ENCODE results near the gene SMAD6. TPM values are rescaled to one million over a fixed set of nuclear protein-coding genes. Genes with fewer than 3 reads are reported as not detected.

Gene SMAD6
- total RNA-seq, 4 donors from 2014 or later: 2.9 to 7.0 (median 6.9) TPM

DNA sequence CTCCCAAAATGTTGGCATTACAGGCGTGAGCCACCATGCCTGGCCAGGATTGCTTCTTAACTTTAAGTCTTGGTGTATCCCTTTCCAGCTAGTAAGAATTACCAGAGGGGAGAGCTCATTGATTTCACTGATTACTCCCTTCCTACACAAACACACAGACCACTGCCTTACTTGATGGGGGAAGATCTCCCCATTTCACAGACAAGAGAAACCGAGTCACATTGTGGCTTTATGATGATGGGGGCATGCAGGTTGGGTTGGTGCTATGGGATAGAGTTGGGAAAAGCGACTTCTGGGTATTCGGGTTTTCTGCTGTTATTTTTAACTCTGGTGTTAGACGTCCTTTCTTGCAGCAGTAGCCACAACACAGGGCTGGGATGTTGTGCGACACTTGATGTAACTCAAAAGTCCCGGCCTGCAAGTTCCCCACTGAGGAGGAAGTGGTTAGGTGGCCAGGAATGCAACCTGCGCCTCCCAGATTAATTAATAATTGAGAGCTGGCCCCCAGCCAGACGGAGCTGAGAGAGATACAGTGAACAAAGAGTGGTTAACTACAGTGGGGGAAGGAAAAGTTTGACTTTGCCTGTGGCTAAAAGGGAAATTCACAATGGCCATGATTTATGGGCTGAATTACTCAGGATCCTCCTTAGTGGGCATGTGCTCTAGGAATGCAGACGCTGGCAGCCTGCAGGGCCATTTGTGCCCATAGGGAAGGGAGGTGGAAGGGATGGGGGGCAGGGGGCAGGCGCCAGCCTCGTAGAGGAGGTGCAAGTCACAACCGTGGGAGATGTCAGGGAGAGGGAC, 63.6 kb downstream of the SMAD6 start:
- peaks cover 54% of the 10 kb centered on the region for H3K4me1 ChIP-seq
- H3K9me3 ChIP-seq: no peaks in the 10 kb centered on the region
- H3K36me3 ChIP-seq: no peaks in the 10 kb centered on the region
- no peak overlapping the region for H3K27ac ChIP-seq
- no peaks in the 10 kb centered on the region for H3K27me3 ChIP-seq
- H3K4me3 ChIP-seq: no peak overlapping the region
- no peak for TF ChIP-seq POLR2AphosphoS5 (IDR thresholded peaks at IDR 0.05)
- TF ChIP-seq POLR2A (IDR thresholded peaks at IDR 0.05): no peak
- TF ChIP-seq EP300 (IDR thresholded peaks at IDR 0.05): no peak
- TF ChIP-seq, protein P1, sequence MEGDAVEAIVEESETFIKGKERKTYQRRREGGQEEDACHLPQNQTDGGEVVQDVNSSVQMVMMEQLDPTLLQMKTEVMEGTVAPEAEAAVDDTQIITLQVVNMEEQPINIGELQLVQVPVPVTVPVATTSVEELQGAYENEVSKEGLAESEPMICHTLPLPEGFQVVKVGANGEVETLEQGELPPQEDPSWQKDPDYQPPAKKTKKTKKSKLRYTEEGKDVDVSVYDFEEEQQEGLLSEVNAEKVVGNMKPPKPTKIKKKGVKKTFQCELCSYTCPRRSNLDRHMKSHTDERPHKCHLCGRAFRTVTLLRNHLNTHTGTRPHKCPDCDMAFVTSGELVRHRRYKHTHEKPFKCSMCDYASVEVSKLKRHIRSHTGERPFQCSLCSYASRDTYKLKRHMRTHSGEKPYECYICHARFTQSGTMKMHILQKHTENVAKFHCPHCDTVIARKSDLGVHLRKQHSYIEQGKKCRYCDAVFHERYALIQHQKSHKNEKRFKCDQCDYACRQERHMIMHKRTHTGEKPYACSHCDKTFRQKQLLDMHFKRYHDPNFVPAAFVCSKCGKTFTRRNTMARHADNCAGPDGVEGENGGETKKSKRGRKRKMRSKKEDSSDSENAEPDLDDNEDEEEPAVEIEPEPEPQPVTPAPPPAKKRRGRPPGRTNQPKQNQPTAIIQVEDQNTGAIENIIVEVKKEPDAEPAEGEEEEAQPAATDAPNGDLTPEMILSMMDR (IDR thresholded peaks at IDR 0.05): no peak
- DNase-seq (ENCODE audit: low spot score in 2 of 2): no peak
- 30% methylated on average over 13 of the region's 13 CpGs for WGBS

DNA sequence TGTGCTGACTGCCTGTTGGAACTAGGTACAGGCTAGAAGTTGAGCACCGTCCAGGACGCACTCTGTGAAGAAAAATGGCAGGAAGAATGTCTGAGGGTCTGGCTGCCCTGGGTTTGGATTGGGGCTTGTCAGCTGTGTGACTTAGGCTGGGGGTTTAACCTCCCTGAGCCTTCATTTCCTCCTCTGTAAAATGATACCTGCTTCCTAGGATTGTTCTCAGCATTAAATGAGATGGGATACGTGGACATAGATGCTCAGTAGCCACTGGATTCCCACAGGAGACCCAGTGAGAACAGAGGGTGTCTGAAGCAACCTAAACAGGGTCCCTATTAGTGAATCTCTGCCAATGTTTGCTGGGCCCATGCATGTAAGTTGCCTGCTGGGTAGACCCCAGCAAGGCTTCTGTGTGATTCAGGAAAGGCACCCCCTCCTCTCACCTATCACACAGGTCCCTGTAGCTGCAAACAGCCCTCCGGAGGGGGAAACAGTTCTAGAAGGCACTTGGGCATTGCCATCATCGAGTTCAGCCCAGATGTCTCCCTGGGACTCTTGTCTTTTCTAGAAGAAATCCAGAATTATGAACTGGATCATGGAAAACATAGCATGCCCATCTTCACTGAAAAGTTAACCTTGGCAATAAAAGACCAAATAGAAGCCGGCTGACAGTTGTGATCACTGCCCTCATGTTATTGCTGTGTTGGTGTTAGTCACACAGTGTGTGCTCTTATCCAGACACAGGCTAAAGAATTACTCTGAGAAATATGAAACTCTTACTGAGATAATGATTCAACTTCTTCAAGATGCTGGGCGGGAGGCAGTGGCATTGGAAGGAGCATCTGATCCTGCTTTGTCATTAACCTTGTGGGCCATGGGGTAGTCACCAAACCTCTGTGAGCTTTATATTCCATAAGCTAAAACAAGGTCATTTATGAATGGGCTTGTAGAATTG, 64.5 kb downstream of the SMAD6 start:
- WGBS: 59% methylated on average over 7 of the region's 7 CpGs
- Histone ChIP-seq H3K27ac (no peak overlapping the region), H3K36me3 (no peaks in the 10 kb centered on the region), H3K4me1 (peaks cover 45% of the 10 kb centered on the region), H3K4me3 (no peak overlapping the region), H3K9me3 (no peaks in the 10 kb centered on the region), H3K27me3 (no peaks in the 10 kb centered on the region)
- DNase-seq (ENCODE audit: low spot score in 2 of 2): no peak
- TF ChIP-seq EP300 (IDR thresholded peaks at IDR 0.05) (no peak), POLR2AphosphoS5 (IDR thresholded peaks at IDR 0.05) (no peak), POLR2A (IDR thresholded peaks at IDR 0.05) (no peak)
- TF ChIP-seq, protein P1 (IDR thresholded peaks at IDR 0.05): no peak

DNA sequence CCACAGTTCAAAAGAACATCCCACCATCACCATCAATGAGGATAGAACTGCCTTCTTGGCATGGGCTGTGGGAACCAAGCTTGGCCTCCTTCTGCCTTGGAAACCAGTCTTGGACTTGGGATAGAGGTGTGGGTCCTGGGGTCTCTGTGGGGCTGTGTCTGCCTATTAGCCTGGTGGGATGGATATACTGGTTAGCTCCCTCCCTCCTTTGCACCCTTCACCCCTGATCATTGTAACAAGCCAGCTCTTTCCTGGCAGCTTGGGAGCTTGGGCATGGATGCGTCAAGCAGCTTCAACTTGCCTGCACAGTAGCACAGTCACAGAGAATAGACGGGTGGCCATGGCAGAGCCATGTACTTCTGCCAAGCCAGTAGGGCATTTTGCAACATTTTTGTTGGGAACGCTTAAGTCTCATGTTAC, 65.2 kb downstream of the SMAD6 start:
- Histone ChIP-seq H3K4me1 (peaks cover 38% of the 10 kb centered on the region), H3K4me3 (no peak overlapping the region), H3K27me3 (no peaks in the 10 kb centered on the region), H3K9me3 (no peaks in the 10 kb centered on the region), H3K36me3 (no peaks in the 10 kb centered on the region), H3K27ac (no peak overlapping the region)
- TF ChIP-seq, protein P1 (IDR thresholded peaks at IDR 0.05): no peak
- TF ChIP-seq POLR2A (IDR thresholded peaks at IDR 0.05): no peak
- no peak for DNase-seq (ENCODE audit: low spot score in 2 of 2)
- 79% methylated on average over 3 of the region's 3 CpGs for WGBS

DNA sequence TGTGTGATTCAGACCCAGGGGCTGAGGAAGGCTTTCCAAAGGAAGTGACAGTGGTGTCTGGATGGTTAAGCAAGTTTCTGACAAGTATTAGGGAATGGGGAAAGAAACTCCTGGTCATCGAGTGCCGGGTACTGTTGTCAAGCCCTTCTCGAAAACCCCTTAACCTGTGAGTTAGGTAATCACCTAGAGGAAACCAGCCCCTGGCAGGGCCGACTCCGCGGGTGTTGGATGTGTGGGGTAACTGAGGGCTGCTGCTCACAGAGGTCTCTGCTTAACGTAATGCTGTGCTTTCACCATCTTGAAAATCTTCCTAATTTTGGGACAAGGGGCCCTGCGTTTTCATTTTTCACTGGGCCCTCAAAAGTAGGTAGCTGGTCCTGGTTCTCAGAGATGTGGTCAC, 67.0 kb downstream of the SMAD6 start:
- Histone ChIP-seq H3K27me3 (no peaks in the 10 kb centered on the region), H3K4me3 (no peak overlapping the region), H3K27ac (no peak overlapping the region), H3K4me1 (peaks cover 36% of the 10 kb centered on the region), H3K9me3 (no peaks in the 10 kb centered on the region), H3K36me3 (no peaks in the 10 kb centered on the region)
- DNase-seq (ENCODE audit: low spot score in 2 of 2): no peak
- no peak for TF ChIP-seq EP300 (IDR thresholded peaks at IDR 0.05)
- no peak for TF ChIP-seq POLR2AphosphoS5 (IDR thresholded peaks at IDR 0.05)
- TF ChIP-seq, protein P1 (IDR thresholded peaks at IDR 0.05): no peak
- no peak for TF ChIP-seq POLR2A (IDR thresholded peaks at IDR 0.05)
- 91% methylated on average over 8 of the region's 8 CpGs for WGBS
